Naive B cell (primary cell): ENCODE measurements around the gene DSCAML1. TPM values are rescaled to one million over a fixed set of nuclear protein-coding genes. Genes with fewer than 3 reads are reported as not detected.

Source experiments
- ATAC-seq, 2 donors: fragments of 150-1000 bp; cut with Tn5 transposase; 2 replicates each; pipeline ENCODE4 v1.10.0; 2021; ENCODE audit warnings: low read depth in 2 of 2, mild to moderate bottlenecking in 2 of 2, moderate library complexity in 2 of 2
- DNase-seq: peaks from one replicate; pipeline ENCODE4 v3.0.0; 2022
- H3K27ac Mint-ChIP-seq, 6 donors: one replicate each; pipeline ENCODE4 v1.8.0; 2020 to 2022; ENCODE audit warnings: mild to moderate bottlenecking in 6 of 6, mixed read lengths in 6 of 6, moderate library complexity in 5 of 6, inconsistent platforms in 2 of 6
- H3K27me3 Mint-ChIP-seq, 3 donors: one replicate each; pipeline ENCODE4 v1.8.0; 2021 to 2022; ENCODE audit warnings: mixed read lengths in 3 of 3, mild to moderate bottlenecking in 1 of 3
- H3K36me3 Mint-ChIP-seq, 2 donors: one replicate each; pipeline ENCODE4 v1.8.0; 2020 to 2022; ENCODE audit warnings: mixed read lengths in 2 of 2, inconsistent platforms in 1 of 2, mild to moderate bottlenecking in 1 of 2
- H3K4me1 Mint-ChIP-seq, 3 donors: one replicate each; pipeline ENCODE4 v1.8.0; 2020 to 2022; ENCODE audit warnings: mixed read lengths in 3 of 3, inconsistent platforms in 1 of 3, mild to moderate bottlenecking in 1 of 3, moderate library complexity in 1 of 3
- H3K4me3 Mint-ChIP-seq, 8 donors: one replicate each; pipeline ENCODE4 v1.8.0; 2020 to 2022; ENCODE audit warnings: mild to moderate bottlenecking in 8 of 8, mixed read lengths in 8 of 8, moderate library complexity in 8 of 8, inconsistent platforms in 2 of 8
- H3K9me3 Mint-ChIP-seq, 7 donors: one replicate each; pipeline ENCODE4 v1.8.0; 2020 to 2022; ENCODE audit warnings: mixed read lengths in 7 of 7, mild to moderate bottlenecking in 5 of 7, inconsistent platforms in 2 of 7, moderate library complexity in 1 of 7
- polyA plus RNA-seq, 6 donors: library from polyadenylated mRNA; unstranded; fragments of 300-500 nt; fragmentation: Illumina TruSeq; gene quantifications; one replicate each; pipeline ENCODE4 v1.2.3, GENCODE V29; 2021; ENCODE audit warnings: low read depth in 6 of 6

DSCAML1 gene
- polyA plus RNA-seq, 6 donors from 2014 or later, result 0.03 to 0.25 (median 0.11) TPM; not detected in 3

- no peak overlapping the region for H3K4me3 Mint-ChIP-seq
- H3K36me3 Mint-ChIP-seq, result no peaks in the 10 kb centered on the region
- ATAC-seq (no peak), DNase-seq (no peak)
- peaks cover 22 to 39% (median 33%) of the 10 kb centered on the region in 3 donors for H3K27me3 Mint-ChIP-seq
- H3K4me1 Mint-ChIP-seq, result peaks cover 0 to 5% (median under 1%) of the 10 kb centered on the region in 3 donors
- H3K9me3 Mint-ChIP-seq, result no peaks in the 10 kb centered on the region
- no peak overlapping the region for H3K27ac Mint-ChIP-seq
Measured at GRCh38 chr11:117836077-117836960, 39.3 kb upstream of the DSCAML1 start.

GRCh38 chr11:117835576-117835975 is 38.6 kb upstream of the DSCAML1 start:
- Mint-ChIP-seq H3K4me3 (no peak overlapping the region), H3K4me1 (peaks cover 6 to 13% (median 8%) of the 10 kb centered on the region in 3 donors), H3K9me3 (no peaks in the 10 kb centered on the region), H3K27ac (no peak overlapping the region), H3K27me3 (peaks cover 22 to 40% (median 27%) of the 10 kb centered on the region in 3 donors), H3K36me3 (no peaks in the 10 kb centered on the region)
- ATAC-seq, result no peak
- DNase-seq, result no peak

- Mint-ChIP-seq H3K9me3 (peaks cover 0 to 3% (median 0%) of the 10 kb centered on the region in 7 donors), H3K27me3 (peaks cover 22 to 40% (median 30%) of the 10 kb centered on the region in 3 donors), H3K27ac (no peak overlapping the region), H3K4me1 (peaks cover 11 to 19% (median 13%) of the 10 kb centered on the region in 3 donors), H3K4me3 (no peak overlapping the region), H3K36me3 (no peaks in the 10 kb centered on the region)
- no peak for ATAC-seq
- DNase-seq, result no peak
Measured at GRCh38 chr11:117834838-117835443, 37.9 kb upstream of the DSCAML1 start.

GRCh38 chr11:117834068-117834810 is 37.2 kb upstream of the DSCAML1 start:
- Mint-ChIP-seq H3K27me3 (peaks cover 22 to 45% (median 31%) of the 10 kb centered on the region in 3 donors), H3K4me1 (peaks cover 11 to 23% (median 13%) of the 10 kb centered on the region in 3 donors), H3K36me3 (no peaks in the 10 kb centered on the region), H3K27ac (peak overlapping the region in 2 of 6 donors; percentile 39 to 49), H3K4me3 (no peak overlapping the region), H3K9me3 (peaks cover 0 to 3% (median 0%) of the 10 kb centered on the region in 7 donors)
- DNase-seq, result no peak
- no peak for ATAC-seq

- Mint-ChIP-seq H3K27me3 (peaks cover 17 to 45% (median 31%) of the 10 kb centered on the region in 3 donors), H3K27ac (peak overlapping the region in 1 of 6 donors; percentile 11), H3K9me3 (peaks cover 0 to 3% (median 0%) of the 10 kb centered on the region in 7 donors), H3K4me1 (peaks cover 14 to 30% (median 18%) of the 10 kb centered on the region in 3 donors), H3K36me3 (no peaks in the 10 kb centered on the region), H3K4me3 (no peak overlapping the region)
- ATAC-seq (no peak), DNase-seq (no peak)
Measured at GRCh38 chr11:117833401-117833891, 36.4 kb upstream of the DSCAML1 start.

GRCh38 chr11:117832511-117832910 is 35.5 kb upstream of the DSCAML1 start:
- Mint-ChIP-seq H3K9me3 (peaks cover 0 to 3% (median 0%) of the 10 kb centered on the region in 7 donors), H3K4me1 (peaks cover 20 to 39% (median 27%) of the 10 kb centered on the region in 3 donors), H3K27ac (peak overlapping the region in 1 of 6 donors; percentile 67), H3K27me3 (peaks cover 22 to 45% (median 30%) of the 10 kb centered on the region in 3 donors), H3K36me3 (no peaks in the 10 kb centered on the region), H3K4me3 (no peak overlapping the region)
- no peak for ATAC-seq
- DNase-seq, result no peak

- H3K36me3 Mint-ChIP-seq, result no peaks in the 10 kb centered on the region
- H3K9me3 Mint-ChIP-seq, result peaks cover 0 to 3% (median 0%) of the 10 kb centered on the region in 7 donors
- no peak overlapping the region for H3K27ac Mint-ChIP-seq
- DNase-seq (no peak), ATAC-seq (no peak)
- H3K27me3 Mint-ChIP-seq, result peaks cover 22 to 41% (median 30%) of the 10 kb centered on the region in 3 donors
- no peak overlapping the region for H3K4me3 Mint-ChIP-seq
- H3K4me1 Mint-ChIP-seq, result peaks cover 22 to 45% (median 30%) of the 10 kb centered on the region in 3 donors
Measured at GRCh38 chr11:117831661-117832415, 34.8 kb upstream of the DSCAML1 start.

- peak overlapping the region in 4 of 8 donors; percentile 8 to 85 (median 52) for H3K4me3 Mint-ChIP-seq
- no peaks in the 10 kb centered on the region for H3K36me3 Mint-ChIP-seq
- ATAC-seq (peak; percentile 32 to 45), DNase-seq (no peak)
- H3K27ac Mint-ChIP-seq, result peak overlapping the region in 3 of 6 donors; percentile 11 to 56 (median 11)
- peaks cover 25 to 48% (median 30%) of the 10 kb centered on the region in 3 donors for H3K4me1 Mint-ChIP-seq
- H3K27me3 Mint-ChIP-seq, result peaks cover 26 to 42% (median 32%) of the 10 kb centered on the region in 3 donors
- peaks cover 0 to 3% (median 0%) of the 10 kb centered on the region in 7 donors for H3K9me3 Mint-ChIP-seq
Measured at GRCh38 chr11:117830674-117831351, 33.8 kb upstream of the DSCAML1 start.

GRCh38 chr11:117830072-117830471 is 33.1 kb upstream of the DSCAML1 start:
- DNase-seq, result no peak
- peak overlapping the region in 1 of 8 donors; percentile 85 for H3K4me3 Mint-ChIP-seq
- H3K4me1 Mint-ChIP-seq, result peaks cover 25 to 48% (median 30%) of the 10 kb centered on the region in 3 donors

GRCh38 chr11:117829369-117829725 is 32.3 kb upstream of the DSCAML1 start:
- Mint-ChIP-seq H3K4me1 (peaks cover 25 to 48% (median 31%) of the 10 kb centered on the region in 3 donors), H3K4me3 (no peak overlapping the region), H3K27ac (peak overlapping the region in 3 of 6 donors; percentile 11 to 70 (median 68))

More at GRCh38 chr11:117830072-117830471, 33.1 kb upstream of the DSCAML1 start:
- Mint-ChIP-seq H3K27ac (peak overlapping the region in 4 of 6 donors; percentile 11 to 92 (median 66)), H3K9me3 (peaks cover 0 to 3% (median 0%) of the 10 kb centered on the region in 7 donors), H3K27me3 (peaks cover 30 to 49% (median 39%) of the 10 kb centered on the region in 3 donors), H3K36me3 (no peaks in the 10 kb centered on the region)
- ATAC-seq, result no peak

GRCh38 chr11:117828611-117829368 is 31.8 kb upstream of the DSCAML1 start:
- peaks cover 25 to 54% (median 36%) of the 10 kb centered on the region in 3 donors for H3K4me1 Mint-ChIP-seq

More at GRCh38 chr11:117829369-117829725, 32.3 kb upstream of the DSCAML1 start:
- DNase-seq (no peak), ATAC-seq (no peak)
- H3K9me3 Mint-ChIP-seq, result peaks cover 0 to 3% (median 0%) of the 10 kb centered on the region in 7 donors
- H3K27me3 Mint-ChIP-seq, result peaks cover 32 to 56% (median 46%) of the 10 kb centered on the region in 3 donors
- H3K36me3 Mint-ChIP-seq, result no peaks in the 10 kb centered on the region

More at GRCh38 chr11:117828611-117829368, 31.8 kb upstream of the DSCAML1 start:
- Mint-ChIP-seq H3K4me3 (peak overlapping the region in 4 of 8 donors; percentile 15 to 47 (median 40)), H3K36me3 (no peaks in the 10 kb centered on the region), H3K27ac (peak overlapping the region in 3 of 6 donors; percentile 32 to 70 (median 61)), H3K27me3 (peaks cover 35 to 62% (median 51%) of the 10 kb centered on the region in 3 donors), H3K9me3 (peaks cover 0 to 3% (median 0%) of the 10 kb centered on the region in 7 donors)
- DNase-seq, result no peak
- peak; percentile 65 to 71 for ATAC-seq
